Trophoblast cell (in vitro differentiated cells and primary cell): ENCODE data around the gene PPP1R13B.

Experiments used
- DNase-seq, 2 donors: peaks; one replicate each; pipeline ENCODE4 v3.0.0-alpha.2; 2016
- H2AFZ ChIP-seq: 2 replicates; pipeline ENCODE4 v1.6.1; 2013; ENCODE audit warnings: low read length, moderate library complexity, mild to moderate bottlenecking; ENCODE audit not compliant: insufficient read depth, poor library complexity
- H2AK5ac ChIP-seq: 2 replicates; pipeline ENCODE4 v1.6.1; 2013; ENCODE audit warnings: mild to moderate bottlenecking, low read length
- H2BK120ac ChIP-seq: 2 replicates; pipeline ENCODE4 v1.6.1; 2013; ENCODE audit warnings: low read length, mild to moderate bottlenecking, moderate library complexity; ENCODE audit not compliant: insufficient read depth, poor library complexity
- H2BK12ac ChIP-seq: 2 replicates; pipeline ENCODE4 v1.6.1; 2013; ENCODE audit warnings: mild to moderate bottlenecking, low read length, moderate library complexity
- H2BK5ac ChIP-seq: 2 replicates; pipeline ENCODE4 v1.6.1; 2013; ENCODE audit warnings: low read length, low read depth, moderate library complexity, mild to moderate bottlenecking; ENCODE audit not compliant: poor library complexity
- H3K14ac ChIP-seq: 2 replicates; pipeline ENCODE4 v1.6.1; 2013; ENCODE audit warnings: mild to moderate bottlenecking, low read length
- H3K18ac ChIP-seq: 2 replicates; pipeline ENCODE4 v1.6.1; 2013; ENCODE audit warnings: mild to moderate bottlenecking, low read length
- H3K23ac ChIP-seq: 2 replicates; pipeline ENCODE4 v1.6.1; 2013; ENCODE audit warnings: low read length
- H3K27ac ChIP-seq: 2 replicates; pipeline ENCODE4 v1.5.1; 2013; ENCODE audit warnings: low read depth, mild to moderate bottlenecking, inconsistent platforms, low read length, moderate library complexity
- H3K27me3 ChIP-seq: 2 replicates; pipeline ENCODE4 v1.6.1; 2013; ENCODE audit warnings: inconsistent platforms, mild to moderate bottlenecking, low read length, moderate library complexity; ENCODE audit not compliant: insufficient read depth
- H3K36me3 ChIP-seq, 2 experiments: 1 replicate in 1 of 2; 2 replicates in 1 of 2; pipeline ENCODE4 v1.6.1; 2013; ENCODE audit warnings: low read length in 2 of 2, mild to moderate bottlenecking in 2 of 2, moderate library complexity in 1 of 2; ENCODE audit not compliant: insufficient read depth in 2 of 2, control insufficient read depth in 1 of 2
- H3K4ac ChIP-seq: 2 replicates; pipeline ENCODE4 v1.6.1; 2013; ENCODE audit warnings: low read depth, mild to moderate bottlenecking, low read length, moderate library complexity
- H3K4me1 ChIP-seq, 2 experiments: 1 replicate in 1 of 2; 2 replicates in 1 of 2; pipeline ENCODE4 v1.6.1; 2013; ENCODE audit warnings: low read length in 2 of 2, mild to moderate bottlenecking in 2 of 2, moderate library complexity in 1 of 2; ENCODE audit not compliant: insufficient read depth in 2 of 2, control insufficient read depth in 1 of 2
- H3K4me2 ChIP-seq: 2 replicates; pipeline ENCODE4 v1.6.1; 2013; ENCODE audit warnings: inconsistent platforms, mild to moderate bottlenecking, low read length, moderate library complexity
- H3K4me3 ChIP-seq: 2 replicates; pipeline ENCODE4 v1.5.1; 2013; ENCODE audit warnings: mild to moderate bottlenecking, low read depth, low read length, inconsistent platforms
- H3K79me1 ChIP-seq: one replicate; pipeline ENCODE4 v1.6.1; 2013; ENCODE audit warnings: low read length
- H3K79me2 ChIP-seq: 2 replicates; pipeline ENCODE4 v1.6.1; 2013; ENCODE audit warnings: low read length, mild to moderate bottlenecking; ENCODE audit not compliant: control insufficient read depth, insufficient read depth, poor library complexity
- H3K9ac ChIP-seq: 2 replicates; pipeline ENCODE4 v1.6.1; 2013; ENCODE audit warnings: mild to moderate bottlenecking, low read length
- H3K9me3 ChIP-seq: 2 replicates; pipeline ENCODE4 v1.6.1; 2013; ENCODE audit warnings: low read depth, mild to moderate bottlenecking, control low read depth, inconsistent platforms, low read length; ENCODE audit not compliant: insufficient read depth
- H4K12ac ChIP-seq: 2 replicates; pipeline ENCODE4 v1.6.1; 2013; ENCODE audit warnings: low read depth, mild to moderate bottlenecking, low read length, moderate library complexity
- H4K8ac ChIP-seq: 2 replicates; pipeline ENCODE4 v1.6.1; 2013; ENCODE audit warnings: low read depth, mild to moderate bottlenecking, low read length, moderate library complexity
- H4K91ac ChIP-seq: one replicate; pipeline ENCODE4 v1.6.1; 2013; ENCODE audit warnings: low read depth, mild to moderate bottlenecking, low read length, moderate library complexity
- WGBS: extraction: QIAGEN DNeasy Blood & Tissue Kit; methylation state at CpG from one replicate; pipeline ENCODE4 v1.1.7; 2013; ENCODE audit warnings: missing lambda C conversion rate; ENCODE audit not compliant: insufficient read length, insufficient coverage; ENCODE audit errors: extremely low coverage; 5-methylcytosine and 5-hydroxymethylcytosine counted together

Gene PPP1R13B

DNA sequence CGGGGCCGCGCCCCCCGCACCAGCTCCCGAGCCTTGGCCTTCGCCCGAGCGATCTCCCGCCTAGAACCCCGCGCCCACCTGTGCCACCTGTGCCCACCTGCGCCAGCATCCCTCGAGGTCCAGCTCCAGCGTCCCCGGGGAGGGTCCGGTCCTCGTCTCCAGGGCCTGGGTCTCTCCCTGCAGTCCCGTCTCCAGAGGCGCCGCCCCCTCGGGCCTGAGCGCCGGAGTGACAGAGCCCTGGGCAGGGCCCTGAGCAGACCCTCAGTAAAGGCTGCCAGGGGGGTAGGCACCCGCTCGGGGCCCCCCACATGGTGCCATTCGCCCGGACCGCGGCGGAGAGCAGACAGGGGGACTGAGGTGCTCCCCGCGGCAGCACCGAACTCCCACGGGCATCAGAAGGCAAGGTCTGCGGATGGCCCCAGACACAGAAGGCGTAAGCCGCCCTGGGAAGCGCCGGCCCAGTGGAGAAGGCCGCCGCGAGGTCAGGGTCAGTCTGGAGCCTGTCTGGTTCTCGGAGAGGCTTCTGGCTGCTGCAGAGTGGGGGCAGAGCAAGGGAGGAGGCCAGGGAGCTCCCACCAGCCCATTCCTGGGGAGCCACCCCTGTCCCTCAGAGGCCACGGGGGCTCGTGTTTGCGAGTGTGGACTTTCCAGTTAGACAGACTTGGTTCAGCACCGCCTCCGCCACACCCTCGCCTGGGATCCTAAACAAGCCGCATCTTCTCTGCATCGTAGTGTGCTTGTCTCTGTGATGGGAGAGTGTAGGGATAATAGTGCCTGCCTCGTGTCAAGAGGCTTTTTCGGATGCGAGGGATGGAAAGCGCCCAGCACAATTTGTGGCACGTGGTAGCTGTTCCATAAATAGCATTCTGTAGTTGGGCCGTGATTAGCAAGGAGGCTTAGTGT, 1.1 kb upstream of the PPP1R13B start:
- Histone ChIP-seq H3K79me2 (peaks cover 7% of the 10 kb centered on the region), H2BK5ac (no peak overlapping the region), H2BK12ac (no peak overlapping the region), H3K79me1 (peaks cover 8% of the 10 kb centered on the region), H3K14ac (peak overlapping the region; percentile 86), H3K9ac (no peak overlapping the region), H3K27ac (no peak overlapping the region), H2AK5ac (no peak overlapping the region), H3K4me1 (peaks cover 9 to 10% of the 10 kb centered on the region in 2 experiments), H3K9me3 (no peaks in the 10 kb centered on the region), H4K8ac (peak overlapping the region; percentile 93), H4K91ac (peak overlapping the region; percentile 92), H3K36me3 (peaks cover 0 to 3% of the 10 kb centered on the region in 2 experiments), H3K27me3 (peaks cover 11% of the 10 kb centered on the region), H4K12ac (no peak overlapping the region), H3K4ac (no peak overlapping the region), H2BK120ac (peak overlapping the region; percentile 92), H2AFZ (peak overlapping the region; percentile 58), H3K4me3 (peak overlapping the region; percentile 88), H3K18ac (peak overlapping the region; percentile 96), H3K4me2 (peak overlapping the region; percentile 85), H3K23ac (no peak overlapping the region)
- no CpG with 5 or more reads among the region's 57 CpGs for WGBS
- peak; percentile 30 to 49 for DNase-seq

DNA sequence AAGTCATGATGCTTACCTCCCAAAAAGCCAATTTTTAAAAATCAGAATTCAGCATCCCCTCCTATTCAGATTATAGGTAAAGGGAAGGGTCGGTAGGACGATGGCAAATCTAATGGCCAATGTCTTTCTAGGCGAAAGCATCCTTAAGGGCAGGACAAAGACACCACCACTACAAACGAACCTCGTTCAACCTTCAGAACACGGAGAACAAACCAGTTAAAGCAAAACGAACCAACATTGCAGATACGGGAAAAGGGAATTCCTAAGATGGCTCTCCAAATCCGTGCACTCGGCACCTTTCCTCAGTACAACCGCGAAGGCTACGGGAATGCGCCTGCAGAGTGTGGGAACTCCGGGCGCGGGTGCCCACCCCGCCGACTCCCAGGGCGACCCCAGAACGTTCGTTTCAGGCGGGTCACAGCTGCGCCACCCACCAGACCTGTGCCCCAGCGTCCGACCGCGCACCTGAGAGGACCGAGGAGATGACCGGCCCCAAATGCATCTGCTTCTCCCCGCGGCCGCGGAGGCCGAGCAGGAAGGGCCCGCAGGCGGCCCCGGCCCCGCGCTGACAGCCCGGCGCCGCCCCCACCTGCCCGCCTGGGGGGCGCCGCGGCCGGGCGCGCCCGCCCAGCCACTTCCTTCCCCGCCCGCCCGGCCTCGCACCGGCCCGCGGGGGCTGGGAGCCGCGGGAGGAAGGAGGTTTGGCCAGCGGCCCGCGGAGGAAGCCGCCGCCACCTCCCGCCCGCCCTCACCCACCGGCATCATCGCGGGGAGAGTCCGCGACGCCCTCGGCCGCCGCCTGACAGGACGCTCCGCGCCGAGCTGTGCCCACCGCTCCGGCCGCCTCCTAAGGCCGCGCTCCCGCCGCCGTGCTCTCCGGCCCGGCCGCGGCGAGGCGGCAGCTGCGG, 578 bp downstream of the PPP1R13B start:
- WGBS: no CpG with 5 or more reads among the region's 95 CpGs

DNA sequence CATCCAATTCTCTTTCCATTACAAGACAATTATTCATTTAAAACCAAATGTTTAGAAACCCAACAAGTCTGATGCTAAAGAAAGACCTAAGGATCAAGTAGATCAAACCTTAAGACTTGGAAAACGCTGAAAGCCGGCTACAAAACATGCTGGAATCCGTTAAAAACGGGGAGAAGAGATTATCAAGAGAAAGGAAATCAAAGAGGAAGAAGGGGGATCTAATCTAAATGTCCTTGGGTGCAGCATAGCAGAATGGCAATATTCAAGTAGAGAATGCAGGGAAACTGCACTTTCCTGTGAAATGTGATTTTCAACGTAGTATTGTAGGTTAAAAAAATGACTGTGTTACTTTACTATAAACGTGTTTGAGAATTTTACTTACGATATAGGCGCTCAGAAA, 1.3 kb downstream of the PPP1R13B start:
- no peak overlapping the region for H2AFZ ChIP-seq
- peaks cover 8% of the 10 kb centered on the region for H3K79me1 ChIP-seq
- H3K4me1 ChIP-seq: peaks cover 9 to 10% of the 10 kb centered on the region in 2 experiments
- no peak overlapping the region for H3K9ac ChIP-seq
- no peak overlapping the region for H3K23ac ChIP-seq
- no peak overlapping the region for H4K12ac ChIP-seq
- DNase-seq: no peak
- no peak overlapping the region for H4K91ac ChIP-seq
- H3K27me3 ChIP-seq: peaks cover 11% of the 10 kb centered on the region
- no peak overlapping the region for H3K18ac ChIP-seq
- H3K4ac ChIP-seq: no peak overlapping the region
- H2BK12ac ChIP-seq: no peak overlapping the region
- H3K14ac ChIP-seq: no peak overlapping the region
- WGBS: no CpG with 5 or more reads among the region's 8 CpGs
- no peak overlapping the region for H2BK120ac ChIP-seq
- H3K4me2 ChIP-seq: peak overlapping the region; percentile 99
- H3K9me3 ChIP-seq: no peaks in the 10 kb centered on the region
- H2BK5ac ChIP-seq: no peak overlapping the region
- peaks cover 0 to 3% of the 10 kb centered on the region in 2 experiments for H3K36me3 ChIP-seq
- H3K79me2 ChIP-seq: peaks cover 7% of the 10 kb centered on the region
- no peak overlapping the region for H3K4me3 ChIP-seq
- H2AK5ac ChIP-seq: no peak overlapping the region
- H4K8ac ChIP-seq: no peak overlapping the region
- no peak overlapping the region for H3K27ac ChIP-seq

More for the DNA sequence above, 578 bp downstream of the PPP1R13B start:
- Histone ChIP-seq H3K4me3 (peak overlapping the region; percentile 79), H4K8ac (peak overlapping the region; percentile 72), H2BK12ac (no peak overlapping the region), H3K4ac (no peak overlapping the region), H3K27ac (no peak overlapping the region), H3K9ac (peak overlapping the region; percentile 75), H2AK5ac (peak overlapping the region; percentile 77), H4K12ac (peak overlapping the region; percentile 59), H3K79me2 (peaks cover 7% of the 10 kb centered on the region), H2BK5ac (peak overlapping the region; percentile 28), H3K18ac (peak overlapping the region; percentile 96), H3K4me1 (peaks cover 9 to 10% of the 10 kb centered on the region in 2 experiments), H3K9me3 (no peaks in the 10 kb centered on the region), H3K79me1 (peaks cover 8% of the 10 kb centered on the region), H2BK120ac (peak overlapping the region; percentile 40), H3K27me3 (peaks cover 11% of the 10 kb centered on the region), H3K4me2 (peak overlapping the region; percentile 99), H3K14ac (peak overlapping the region; percentile 71), H4K91ac (peak overlapping the region; percentile 11), H3K36me3 (peaks cover 0 to 3% of the 10 kb centered on the region in 2 experiments), H2AFZ (peak overlapping the region; percentile 97), H3K23ac (no peak overlapping the region)
- peak; percentile 2 to 60 for DNase-seq

DNA sequence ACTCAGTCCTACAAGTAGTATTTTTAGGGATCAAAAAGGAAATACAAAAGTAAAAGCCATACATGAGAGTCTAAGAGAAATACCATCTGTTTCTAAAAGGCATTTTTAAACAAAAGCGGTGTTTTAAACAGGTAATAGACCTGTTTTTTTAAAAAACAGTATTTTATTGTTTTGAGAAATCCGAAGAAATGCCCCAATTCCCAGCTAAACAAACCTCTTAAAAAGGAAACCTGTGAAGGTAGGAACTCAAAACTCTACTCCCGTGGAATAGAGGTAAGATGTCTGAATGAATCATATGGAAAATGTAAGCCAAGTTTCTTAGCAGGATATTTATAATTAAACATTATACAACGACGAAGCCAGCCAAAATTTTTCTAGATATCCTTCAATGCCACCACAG, 2.0 kb downstream of the PPP1R13B start:
- Histone ChIP-seq H3K9me3 (no peaks in the 10 kb centered on the region), H2BK5ac (no peak overlapping the region), H3K23ac (no peak overlapping the region), H3K79me2 (peaks cover 7% of the 10 kb centered on the region), H3K36me3 (peaks cover 0 to 4% of the 10 kb centered on the region in 2 experiments), H3K27me3 (peaks cover 11% of the 10 kb centered on the region), H3K27ac (no peak overlapping the region), H3K14ac (no peak overlapping the region), H2AFZ (no peak overlapping the region), H3K4me3 (no peak overlapping the region), H3K4me2 (no peak overlapping the region), H4K91ac (no peak overlapping the region), H3K4ac (no peak overlapping the region), H2AK5ac (no peak overlapping the region), H4K8ac (no peak overlapping the region), H3K9ac (no peak overlapping the region), H2BK12ac (no peak overlapping the region), H3K18ac (no peak overlapping the region), H2BK120ac (no peak overlapping the region), H4K12ac (no peak overlapping the region), H3K4me1 (peaks cover 9 to 10% of the 10 kb centered on the region in 2 experiments), H3K79me1 (peaks cover 8% of the 10 kb centered on the region)
- no peak for DNase-seq
- no CpG with 5 or more reads among the region's 5 CpGs for WGBS
